Stimulated activated CD4-positive, alpha-beta T cell treated with anti-CD3 and anti-CD28 coated beads, Interleukin-1b, Interleukin-23, amount 100 ng/mL, for 48 hours (primary cell): ENCODE measurements around the gene MTM1.

ENCODE experiments used
- DNase-seq: peaks from one replicate; pipeline ENCODE4 v3.0.0-alpha.2; 2020

MTM1 gene

GRCh38 chrX:150683112-150683511, 114.7 kb downstream of the MTM1 start:
- DNase-seq = no peak

GRCh38 chrX:150683536-150684146, 115.2 kb downstream of the MTM1 start:
- no peak for DNase-seq

GRCh38 chrX:150688911-150689451, 120.6 kb downstream of the MTM1 start:
- peak; percentile 4 for DNase-seq

- DNase-seq = peak; percentile 24
Measured at GRCh38 chrX:150690126-150690525, 121.7 kb downstream of the MTM1 start.

GRCh38 chrX:150692296-150692695, 123.9 kb downstream of the MTM1 start:
- peak; percentile 9 for DNase-seq

GRCh38 chrX:150692831-150693724, 124.7 kb downstream of the MTM1 start, which contains the start of gene MTMR1:
Gene MTMR1 (plus strand): TSS chrX:150693396. CDS start chrX:150693531, 135 bp downstream.
- DNase-seq = peak; percentile 42

GRCh38 chrX:150693725-150694574, 125.5 kb downstream of the MTM1 start:
- DNase-seq = peak; percentile 79

- peak; percentile 68 for DNase-seq
Measured at GRCh38 chrX:150694738-150695410, 126.5 kb downstream of the MTM1 start.

- peak; percentile 2 for DNase-seq
Measured at GRCh38 chrX:150696331-150696730, 127.9 kb downstream of the MTM1 start.

- DNase-seq = peak; percentile 45
Measured at GRCh38 chrX:150696866-150697265, 128.4 kb downstream of the MTM1 start.

GRCh38 chrX:150697641-150698040, 129.2 kb downstream of the MTM1 start:
- peak; percentile 49 for DNase-seq

GRCh38 chrX:150698981-150699380, 130.6 kb downstream of the MTM1 start:
- DNase-seq = no peak

- DNase-seq = no peak
Measured at GRCh38 chrX:150700107-150700506, 131.7 kb downstream of the MTM1 start.

- DNase-seq = no peak
Measured at GRCh38 chrX:150701377-150701776, 133.0 kb downstream of the MTM1 start.

- no peak for DNase-seq
Measured at GRCh38 chrX:150702966-150703694, 134.7 kb downstream of the MTM1 start.

GRCh38 chrX:150703695-150703974, 135.2 kb downstream of the MTM1 start:
- DNase-seq = no peak

- peak; percentile 49 for DNase-seq
Measured at GRCh38 chrX:150704030-150704613, 135.7 kb downstream of the MTM1 start.

- DNase-seq = no peak
Measured at GRCh38 chrX:150712619-150713018, 144.2 kb downstream of the MTM1 start.

GRCh38 chrX:150715184-150715583, 146.8 kb downstream of the MTM1 start:
- DNase-seq = no peak

- DNase-seq = no peak
Measured at GRCh38 chrX:150719621-150720020, 151.2 kb downstream of the MTM1 start.
